HUDEP-2 (cell line): ENCODE results near the gene FMNL2.

ENCODE experiments used
- DNase-seq, 76 experiments: peaks; one replicate each; lab custom pipeline; 2025; ENCODE audit not compliant: unreplicated experiment in 76 of 76; lab: John Stamatoyannopoulos, UW

FMNL2 gene

GRCh38 chr2:152569186-152569585 lies 234.2 kb downstream of the FMNL2 start:
- DNase-seq: no peak

DNA sequence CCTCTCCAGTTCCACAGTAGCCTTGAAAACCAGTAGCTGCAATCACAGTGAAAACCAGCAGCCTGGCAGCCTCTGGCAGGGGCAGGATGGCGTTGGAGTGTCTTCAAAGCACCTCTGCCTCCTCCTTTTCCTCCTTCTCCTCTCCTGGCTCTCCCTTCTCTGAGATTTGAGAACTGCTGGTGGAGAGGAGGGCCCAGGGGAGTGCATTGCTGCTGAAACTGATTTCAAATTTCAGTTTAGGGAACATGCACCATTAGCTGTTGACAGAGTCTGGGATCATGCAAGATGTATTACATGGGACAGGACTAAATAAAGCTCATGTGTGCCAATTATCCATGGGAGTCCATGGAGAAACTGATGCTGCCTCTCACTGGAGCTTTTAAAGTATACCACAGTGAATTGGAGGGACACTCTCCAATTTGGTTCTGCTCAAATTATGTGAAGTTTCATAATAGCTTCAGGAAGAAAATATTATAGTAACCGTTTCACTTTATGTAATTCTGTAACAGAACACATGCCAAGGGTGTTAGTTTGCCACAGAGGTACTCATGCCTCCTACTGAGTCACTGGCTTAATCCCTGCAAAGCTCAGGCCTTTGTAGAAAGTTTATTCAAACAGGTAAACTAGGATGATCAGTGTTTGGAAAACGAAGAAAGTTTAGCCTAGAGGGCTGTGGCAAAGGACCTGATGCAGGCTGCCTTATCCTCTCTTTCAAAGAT lies 236.2 kb downstream of the FMNL2 start:
- no peak for DNase-seq

GRCh38 chr2:152572031-152572430 lies 237.1 kb downstream of the FMNL2 start:
- DNase-seq: no peak

DNA sequence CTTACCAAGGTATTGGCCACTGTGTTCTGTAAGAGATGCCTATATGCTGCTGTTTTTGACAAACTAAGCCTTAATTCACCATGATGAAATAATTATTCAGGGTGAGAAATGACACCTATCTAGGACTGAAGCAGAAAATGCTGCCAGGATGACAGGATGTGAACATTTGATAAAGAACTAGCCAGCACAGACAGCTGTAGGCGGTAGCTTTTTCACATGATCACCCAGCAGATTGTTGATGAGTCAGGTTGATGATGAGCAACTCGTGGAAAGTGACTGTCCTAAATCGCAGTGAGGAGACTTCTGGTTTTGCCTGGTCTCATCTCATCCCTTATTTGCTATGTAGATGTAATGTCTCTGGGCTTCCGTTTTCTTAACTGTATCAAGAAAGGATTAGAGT lies 238.2 kb downstream of the FMNL2 start:
- DNase-seq: peak in 72 of 76 experiments; percentile 20 to 96 (median 78)

- no peak for DNase-seq
These were observed 242.6 kb downstream of the FMNL2 start for GRCh38 chr2:152577579-152577978.

GRCh38 chr2:152578573-152578972 lies 243.6 kb downstream of the FMNL2 start:
- no peak for DNase-seq

DNA sequence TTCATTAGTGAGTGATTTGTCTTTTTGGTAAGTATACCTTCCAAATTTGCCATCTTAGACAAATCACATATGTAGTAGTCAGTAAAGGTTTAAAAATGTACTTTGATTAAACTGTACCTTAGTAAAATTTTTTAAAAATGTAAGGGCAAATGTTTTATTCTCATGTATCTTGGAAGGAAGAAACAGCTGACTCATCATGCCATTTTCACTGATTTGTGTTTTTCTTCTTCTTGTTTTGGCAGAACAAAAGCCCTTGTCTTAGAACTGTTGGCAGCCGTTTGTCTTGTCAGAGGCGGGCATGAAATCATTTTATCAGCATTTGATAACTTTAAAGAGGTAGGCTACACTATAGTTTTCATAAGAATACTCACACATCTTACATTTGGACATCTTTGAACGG lies 245.7 kb downstream of the FMNL2 start:
- peak in 34 of 76 experiments; percentile 3 to 60 (median 28) for DNase-seq

DNA sequence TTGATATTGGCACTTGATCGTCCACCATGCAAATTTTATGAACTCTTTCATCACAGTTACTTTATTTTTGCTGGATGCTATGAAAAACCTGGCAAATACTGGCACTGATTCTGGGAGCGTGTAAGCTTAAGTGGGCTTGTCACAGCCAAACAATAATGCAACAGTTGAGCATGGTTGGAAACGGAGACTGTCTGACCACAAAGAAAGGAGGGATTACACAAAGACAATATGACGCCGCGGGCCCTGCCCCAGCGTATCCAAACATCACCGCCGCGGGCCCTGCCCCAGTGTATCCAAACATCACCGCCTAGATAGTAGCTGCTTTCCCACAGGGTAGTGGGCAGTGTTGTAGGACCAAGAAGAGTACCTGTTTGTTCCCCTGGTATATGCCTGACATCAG lies 246.4 kb downstream of the FMNL2 start:
- DNase-seq: no peak

DNA sequence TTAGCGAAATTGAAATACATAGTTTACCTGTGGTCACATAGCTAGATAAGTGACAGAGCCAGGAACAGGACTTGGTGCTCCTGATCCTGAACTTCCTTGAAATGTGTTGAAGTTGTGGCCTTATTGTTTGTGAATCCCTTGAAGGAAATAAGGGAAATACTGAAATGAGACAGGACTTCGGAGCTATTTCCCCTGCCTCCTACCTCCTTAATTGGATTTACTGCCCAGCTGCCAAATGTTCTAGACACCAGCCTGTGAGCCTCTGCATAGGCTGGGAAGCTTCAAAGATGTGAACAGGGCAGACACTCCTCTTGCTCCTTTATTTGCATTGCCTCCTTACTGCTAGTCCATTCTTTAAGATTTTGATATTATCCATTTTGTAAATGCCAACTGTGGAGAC lies 247.1 kb downstream of the FMNL2 start:
- DNase-seq: no peak

- peak in 73 of 76 experiments; percentile 33 to 95 (median 80) for DNase-seq
These were observed 248.7 kb downstream of the FMNL2 start for GRCh38 chr2:152583512-152584229.

- no peak for DNase-seq
These were observed 249.3 kb downstream of the FMNL2 start for GRCh38 chr2:152584301-152584700.

GRCh38 chr2:152585830-152586484 lies 251.0 kb downstream of the FMNL2 start:
- peak in 26 of 76 experiments; percentile 2 to 60 (median 22) for DNase-seq

DNA sequence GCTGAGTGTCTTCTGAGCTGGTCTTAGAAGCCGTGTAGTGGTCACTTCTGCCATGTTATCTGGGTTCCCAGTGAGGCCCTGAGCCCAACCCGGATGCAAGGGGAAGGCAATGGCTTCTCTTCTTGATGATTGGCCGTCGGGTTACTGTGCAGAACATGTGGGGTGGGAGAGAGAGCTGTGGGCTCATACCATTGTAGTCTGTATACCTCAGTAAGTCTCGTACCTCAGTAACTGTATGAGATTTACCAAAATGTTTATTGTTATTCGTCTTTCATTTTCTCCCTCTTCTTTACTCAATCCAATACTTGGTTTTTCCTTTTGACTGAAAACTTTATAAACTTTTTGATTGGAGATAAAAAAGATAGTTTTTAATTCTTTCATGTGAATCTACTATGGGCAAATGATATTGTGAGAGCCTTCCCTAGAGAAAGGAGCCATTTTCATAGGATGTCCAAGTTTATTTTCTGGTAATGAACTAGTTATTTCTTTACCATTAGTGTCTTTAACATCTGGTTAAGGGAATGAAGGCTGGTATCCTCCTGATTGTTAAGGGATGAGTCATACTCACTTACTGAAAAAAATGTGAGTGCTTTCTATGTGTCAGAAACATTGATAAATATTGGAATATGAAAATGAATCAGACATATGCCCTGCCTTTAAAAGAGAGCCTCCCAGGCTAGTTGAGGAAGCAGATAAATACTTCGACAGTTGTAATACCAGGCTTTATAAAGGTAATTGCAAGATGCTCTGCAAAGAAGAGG lies 252.4 kb downstream of the FMNL2 start:
- no peak for DNase-seq

DNA sequence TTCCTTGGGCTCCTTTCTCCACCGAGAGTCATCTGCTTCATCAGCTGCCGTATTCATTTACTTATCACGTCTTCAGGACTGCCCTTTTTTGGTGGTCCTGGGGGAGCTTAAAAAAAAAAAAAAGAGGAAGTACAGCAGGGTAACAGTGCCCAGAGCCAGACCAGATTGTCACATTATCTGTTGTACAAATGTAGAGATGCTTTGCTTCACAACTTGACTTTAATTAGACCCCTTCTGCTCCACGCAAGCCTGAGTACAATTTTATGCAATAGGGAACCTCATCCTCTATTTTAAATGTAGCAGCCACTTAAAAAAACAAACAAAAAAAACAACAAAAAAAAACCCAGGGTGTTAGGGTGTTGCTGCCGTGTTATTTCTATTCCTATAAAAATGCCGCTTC lies 254.0 kb downstream of the FMNL2 start:
- no peak for DNase-seq

GRCh38 chr2:152594022-152594766 lies 259.2 kb downstream of the FMNL2 start:
- DNase-seq: peak in 1 of 76 experiments; percentile 16

GRCh38 chr2:152594792-152595191 lies 259.8 kb downstream of the FMNL2 start:
- peak in 1 of 76 experiments; percentile 0 for DNase-seq

DNA sequence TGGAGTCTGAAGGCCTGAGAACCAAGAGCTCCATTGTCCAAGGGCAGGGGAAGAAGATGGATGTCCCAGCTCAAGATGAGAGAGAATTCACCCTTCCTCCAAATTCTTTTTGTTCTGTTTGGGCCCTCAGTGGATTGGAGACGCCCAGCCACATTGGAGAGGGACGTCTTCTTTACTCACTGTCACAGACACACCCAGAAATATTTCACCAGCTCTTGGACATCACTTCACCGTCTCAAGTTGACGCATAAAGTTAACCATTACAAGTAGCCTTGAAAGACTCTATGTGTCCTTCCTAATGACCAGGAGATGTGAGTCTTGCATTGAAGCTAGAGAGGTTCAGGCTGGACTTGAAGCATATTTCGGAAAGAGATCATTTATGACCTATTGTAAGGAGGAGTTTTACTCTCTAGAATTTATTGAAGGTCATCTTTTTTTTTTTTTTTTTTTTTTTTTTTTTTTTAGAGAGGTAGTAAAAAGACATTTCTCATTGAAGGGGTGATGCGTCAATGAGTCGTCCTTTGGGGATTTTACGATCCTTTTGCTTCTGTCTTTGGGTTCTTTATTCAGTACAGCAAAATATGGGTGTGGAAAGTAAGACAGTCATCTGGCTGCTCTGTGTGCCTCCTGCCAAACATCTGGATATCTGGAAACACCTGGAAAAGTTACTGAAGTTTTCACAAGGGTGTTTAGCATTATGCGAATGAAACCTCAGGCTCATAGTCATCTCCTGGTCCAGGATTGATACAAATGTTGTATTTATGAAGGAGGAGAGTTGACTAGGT lies 264.2 kb downstream of the FMNL2 start:
- no peak for DNase-seq

DNA sequence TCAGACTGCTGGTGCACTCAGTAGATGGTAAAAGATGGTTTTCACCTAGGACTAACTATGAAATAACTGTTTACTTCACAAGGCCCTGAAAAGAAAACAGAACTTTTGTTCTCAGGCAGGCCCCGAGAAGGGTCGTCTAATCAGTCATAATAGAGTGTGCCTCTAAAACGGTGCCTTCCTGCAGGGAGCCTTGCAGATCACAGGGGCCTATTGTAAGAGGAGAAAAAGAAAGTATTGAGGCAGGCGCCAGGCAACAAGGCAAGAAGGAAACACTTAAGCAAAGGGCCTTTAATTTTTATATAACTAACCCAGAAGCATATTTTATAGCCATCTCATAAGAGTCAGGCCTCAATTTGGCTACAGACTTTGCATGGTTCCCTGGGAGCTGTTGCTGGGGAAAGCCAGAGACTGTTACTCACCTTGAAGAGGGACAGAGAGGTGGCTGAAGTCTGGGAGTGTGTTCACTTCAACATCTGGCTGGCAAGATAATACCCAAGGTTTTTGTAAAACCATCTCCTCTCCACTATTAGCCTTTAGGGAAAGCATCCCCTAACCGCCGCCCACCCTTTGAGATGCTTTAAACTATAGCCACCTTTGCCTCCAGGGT lies 265.2 kb downstream of the FMNL2 start:
- no peak for DNase-seq

GRCh38 chr2:152600697-152601096 lies 265.7 kb downstream of the FMNL2 start:
- DNase-seq: no peak
